SK-N-SH (cell line): ENCODE results near the gene NEGR1. TPM values are rescaled to one million over a fixed set of nuclear protein-coding genes. Genes with fewer than 3 reads are reported as not detected.

Source experiments
- CTCF ChIA-PET: fragments of 300-600, 350-600 bp; formaldehyde crosslinking; extraction: SDS; loops from one replicate; lab custom pipeline; 2021; lab: Yijun Ruan, JAX
- POLR2A ChIA-PET: fragments of 350-600 bp; sonication (Branson Sonifier 250); formaldehyde crosslinking; extraction: SDS; loops from one replicate; lab custom pipeline; 2020; ENCODE audit warnings: antibody characterized with exemption, inconsistent platforms; lab: Yijun Ruan, JAX
- DNase-seq: peaks from one replicate; pipeline ENCODE4 v3.0.0; 2012
- H2AFZ ChIP-seq: fragments of 200-600 bp; sonication (generic); 2 replicates; pipeline ENCODE4 v1.8.1; 2016; ENCODE audit warnings: antibody characterized with exemption, mild to moderate bottlenecking, low read depth
- H3F3A ChIP-seq: fragments of 200-600 bp; sonication (generic); replicated peaks from 2 replicates; pipeline ENCODE3; 2016; ENCODE audit warnings: antibody characterized with exemption, mild to moderate bottlenecking; ENCODE audit not compliant: insufficient read depth
- H3K27ac ChIP-seq, 2 experiments: fragments of 200-500 bp in 1 of 2; fragments of 200-600 bp in 1 of 2; sonication (Bioruptor generic) in 1 of 2; sonication (generic), shearing (Covaris generic) in 1 of 2; 2 replicates each; pipeline versions ENCODE4 v1.5.1 to v1.6.1; 2014 to 2016; ENCODE audit warnings: low read depth in 2 of 2, inconsistent platforms in 1 of 2, low read length in 1 of 2, mild to moderate bottlenecking in 1 of 2, mixed read lengths in 1 of 2
- H3K27me3 ChIP-seq: fragments of 200-600 bp; sonication (generic), shearing (Covaris generic); 2 replicates; pipeline ENCODE4 v1.6.1; 2016; ENCODE audit warnings: mixed run types; ENCODE audit not compliant: insufficient read depth
- H3K36me3 ChIP-seq, 2 experiments: fragments of 200-500 bp in 1 of 2; fragments of 200-600 bp in 1 of 2; sonication (Bioruptor generic) in 1 of 2; sonication (generic) in 1 of 2; replicated peaks in 1 of 2; 2 replicates each; pipeline versions ENCODE3 to v1.5.1; 2014 to 2016; ENCODE audit warnings: low read length in 1 of 2, mild to moderate bottlenecking in 1 of 2; ENCODE audit not compliant: insufficient read depth in 2 of 2, control insufficient read depth in 1 of 2
- H3K4me1 ChIP-seq, 2 experiments: fragments of 200-500 bp in 1 of 2; fragments of 200-600 bp in 1 of 2; sonication (Bioruptor generic) in 1 of 2; sonication (generic), shearing (Covaris generic) in 1 of 2; 2 replicates each; pipeline versions ENCODE4 v1.5.1 to v1.6.1; 2014 to 2016; ENCODE audit warnings: low read depth in 1 of 2, low read length in 1 of 2, mixed run types in 1 of 2; ENCODE audit not compliant: insufficient read depth in 2 of 2, control insufficient read depth in 1 of 2
- H3K4me2 ChIP-seq: fragments of 200-600 bp; sonication (generic), shearing (Covaris generic); 2 replicates; pipeline ENCODE4 v1.6.1; 2017; ENCODE audit warnings: mixed run types
- H3K4me3 ChIP-seq, 2 experiments: fragments of 200-500 bp in 1 of 2; fragments of 200-600 bp in 1 of 2; sonication (Bioruptor generic) in 1 of 2; sonication (generic), shearing (Covaris generic) in 1 of 2; 2 replicates each; pipeline versions ENCODE4 v1.5.1 to v1.8.1; 2014 to 2016; ENCODE audit warnings: low read depth in 2 of 2, inconsistent platforms in 1 of 2, low read length in 1 of 2, mild to moderate bottlenecking in 1 of 2, mixed read lengths in 1 of 2, moderate library complexity in 1 of 2
- H3K79me2 ChIP-seq: fragments of 200-600 bp; sonication (generic); 2 replicates; pipeline ENCODE4 v1.8.1; 2017; ENCODE audit warnings: mild to moderate bottlenecking; ENCODE audit not compliant: insufficient read depth
- H3K9ac ChIP-seq: fragments of 200-600 bp; sonication (generic); 2 replicates; pipeline ENCODE4 v1.6.1; 2017; ENCODE audit warnings: mixed run types
- H3K9me2 ChIP-seq: fragments of 200-600 bp; sonication (generic); 2 replicates; pipeline ENCODE4 v1.6.1; 2017; ENCODE audit warnings: mixed run types
- H3K9me3 ChIP-seq: fragments of 200-600 bp; sonication (generic); 2 replicates; pipeline ENCODE4 v1.6.1; 2017; ENCODE audit warnings: mixed run types, mild to moderate bottlenecking, moderate library complexity
- H4K20me1 ChIP-seq: fragments of 200-600 bp; sonication (generic); 2 replicates; pipeline ENCODE4 v1.6.1; 2017; ENCODE audit warnings: mild to moderate bottlenecking, mixed run types; ENCODE audit not compliant: insufficient read depth
- CHD2 ChIP-seq: fragments of 150-350 bp; IDR thresholded peaks from 2 replicates; pipeline ENCODE4 v1.6.1; 2018; ENCODE audit warnings: low read length; ENCODE audit not compliant: partially characterized antibody
- EP300 ChIP-seq, 2 experiments: IDR thresholded peaks; 2 replicates each; pipeline versions ENCODE4 v1.4.0 to v1.6.1; 2012; ENCODE audit warnings: borderline replicate concordance in 1 of 2, low read depth in 1 of 2, low read length in 1 of 2
- EZH2phosphoT487 ChIP-seq: fragments of 200-600 bp; sonication (generic); IDR thresholded peaks from 2 replicates; pipeline ENCODE4 v1.6.1; 2017; ENCODE audit warnings: low read depth, mixed run types, mild to moderate bottlenecking, antibody characterized with exemption, moderate library complexity, borderline replicate concordance
- FOXM1 ChIP-seq: IDR thresholded peaks from 2 replicates; pipeline ENCODE4 v1.4.0; 2012; ENCODE audit warnings: low read depth, mild to moderate bottlenecking
- GABPA ChIP-seq: IDR thresholded peaks from 2 replicates; pipeline ENCODE4 v1.4.0; 2012; ENCODE audit warnings: low read depth, mild to moderate bottlenecking
- JUND ChIP-seq: IDR thresholded peaks from 2 replicates; pipeline ENCODE4 v1.4.0; 2012
- MAX ChIP-seq: IDR thresholded peaks from 2 replicates; pipeline ENCODE4 v1.4.0; 2012; ENCODE audit warnings: low read depth
- NFIC ChIP-seq: IDR thresholded peaks from 2 replicates; pipeline ENCODE4 v1.4.0; 2012; ENCODE audit warnings: borderline replicate concordance
- NRF1 ChIP-seq: IDR thresholded peaks from 2 replicates; pipeline ENCODE4 v1.6.1; 2012; ENCODE audit warnings: low read depth, mild to moderate bottlenecking, low read length
- PBX3 ChIP-seq: IDR thresholded peaks from 2 replicates; pipeline ENCODE4; 2012
- POLR2AphosphoS5 ChIP-seq: IDR thresholded peaks from 2 replicates; pipeline ENCODE4 v1.6.1; 2012; ENCODE audit warnings: low read depth, low read length
- RCOR1 ChIP-seq: fragments of 150-350 bp; IDR thresholded peaks from 2 replicates; pipeline ENCODE4 v1.6.1; 2017; ENCODE audit warnings: antibody characterized with exemption, low read length
- RFX5 ChIP-seq: IDR thresholded peaks from 2 replicates; pipeline ENCODE4 v1.6.1; 2012; ENCODE audit warnings: mild to moderate bottlenecking, improper control_type of control experiment, low read length
- RXRA ChIP-seq: IDR thresholded peaks from 2 replicates; pipeline ENCODE4 v1.4.0; 2012; ENCODE audit warnings: low read depth, mild to moderate bottlenecking, borderline replicate concordance
- SMC3 ChIP-seq: IDR thresholded peaks from 2 replicates; pipeline ENCODE4 v1.6.1; 2012; ENCODE audit warnings: low read depth, low read length, improper control_type of control experiment
- TCF12 ChIP-seq: IDR thresholded peaks from 2 replicates; pipeline ENCODE4 v1.4.0; 2012
- USF2 ChIP-seq: fragments of 150-350 bp; IDR thresholded peaks from 2 replicates; pipeline ENCODE4 v1.6.1; 2017; ENCODE audit warnings: antibody characterized with exemption, low read length, low read depth, borderline replicate concordance
- YY1 ChIP-seq: IDR thresholded peaks from 2 replicates; pipeline ENCODE4 v1.4.0; 2012; ENCODE audit warnings: low read depth, mild to moderate bottlenecking
- ZBTB33 ChIP-seq: IDR thresholded peaks from 2 replicates; pipeline ENCODE4 v1.4.0; 2012; ENCODE audit warnings: low read depth, borderline replicate concordance
- WGBS: methylation state at CpG from one replicate; pipeline ENCODE4 v1.1.6; 2017; ENCODE audit warnings: low lambda C conversion rate; 5-methylcytosine and 5-hydroxymethylcytosine counted together
- polyA plus RNA-seq, 3 experiments: library from polyadenylated mRNA; depleted of rRNA; stranded (reverse); fragments of >200 nt; gene quantifications; 2 replicates each; pipeline ENCODE4 v1.2.3, GENCODE V29; 2012

The NEGR1 gene
- polyA plus RNA-seq, 1 of the 3 experiments (the other 2 are of a cell fraction), result 0.21 TPM

GRCh38 chr1:71755441-71755840, 526.9 kb downstream of the NEGR1 start:
- no peaks in the 10 kb centered on the region for H3K27me3 ChIP-seq
- no peak overlapping the region for H3K4me2 ChIP-seq
- no peaks in the 10 kb centered on the region for H4K20me1 ChIP-seq
- H3K9ac ChIP-seq, result no peak overlapping the region
- no peaks in the 10 kb centered on the region for H3K9me3 ChIP-seq
- H3K36me3 ChIP-seq, result no peaks in the 10 kb centered on the region
- no peak overlapping the region for H3K27ac ChIP-seq
- no peaks in the 10 kb centered on the region for H3K9me2 ChIP-seq
- H3K79me2 ChIP-seq, result no peaks in the 10 kb centered on the region
- no peak for DNase-seq
- no peak overlapping the region for H2AFZ ChIP-seq
- ChIA-PET CTCF (no interaction called here), POLR2A (no interaction called here)
- 61% methylated on average over 1 of the region's 1 CpG for WGBS
- no peaks in the 10 kb centered on the region for H3K4me1 ChIP-seq
- H3K4me3 ChIP-seq, result no peak overlapping the region
- TF ChIP-seq CHD2 (no peak), POLR2AphosphoS5 (no peak), GABPA (no peak), EZH2phosphoT487 (no peak), RCOR1 (no peak), EP300 (IDR thresholded peaks at IDR 0.05; ENCODE audit: borderline replicate concordance in 1 of 2, low read depth in 1 of 2, low read length in 1 of 2) (no peak), RFX5 (no peak), YY1 (no peak), SMC3 (no peak)
- H3F3A ChIP-seq, result no peaks in the 10 kb centered on the region

GRCh38 chr1:71753746-71754145, 528.6 kb downstream of the NEGR1 start:
- H3K27me3 ChIP-seq, result no peaks in the 10 kb centered on the region
- no peak for DNase-seq
- POLR2A ChIA-PET, result no interaction called here
- no peaks in the 10 kb centered on the region for H3K36me3 ChIP-seq
- TF ChIP-seq NFIC, result no peak
- TF ChIP-seq, all 33 proteins: peak for 0
- H3K79me2 ChIP-seq, result no peaks in the 10 kb centered on the region
- CTCF ChIA-PET, result interaction anchor here (0.8 kb wide), 1 partner anchor 19 kb away, joined by 3 read pairs; no protein-coding TSS in a partner anchor
- H3K9me2 ChIP-seq, result no peaks in the 10 kb centered on the region
- no peaks in the 10 kb centered on the region for H4K20me1 ChIP-seq
- H3K9me3 ChIP-seq, result no peaks in the 10 kb centered on the region
- no peak overlapping the region for H3K9ac ChIP-seq
- no peak overlapping the region for H3K4me3 ChIP-seq
- H2AFZ ChIP-seq, result no peak overlapping the region
- WGBS, result 34% methylated on average over 4 of the region's 4 CpGs
- no peak overlapping the region for H3K4me2 ChIP-seq
- no peak overlapping the region for H3K27ac ChIP-seq
- H3F3A ChIP-seq, result no peaks in the 10 kb centered on the region
- H3K4me1 ChIP-seq, result no peaks in the 10 kb centered on the region

GRCh38 chr1:71745326-71745725, 537.0 kb downstream of the NEGR1 start:
- H3K4me2 ChIP-seq, result no peak overlapping the region
- no peaks in the 10 kb centered on the region for H3F3A ChIP-seq
- no peaks in the 10 kb centered on the region for H4K20me1 ChIP-seq
- no peak for DNase-seq
- no peak overlapping the region for H3K9ac ChIP-seq
- ChIA-PET POLR2A (no interaction called here), CTCF (no interaction called here)
- no peak overlapping the region for H2AFZ ChIP-seq
- H3K27ac ChIP-seq, result no peak overlapping the region
- H3K4me1 ChIP-seq, result no peaks in the 10 kb centered on the region
- no peaks in the 10 kb centered on the region for H3K9me3 ChIP-seq
- H3K79me2 ChIP-seq, result no peaks in the 10 kb centered on the region
- H3K27me3 ChIP-seq, result no peaks in the 10 kb centered on the region
- H3K36me3 ChIP-seq, result no peaks in the 10 kb centered on the region
- no peak overlapping the region for H3K4me3 ChIP-seq
- no peaks in the 10 kb centered on the region for H3K9me2 ChIP-seq
- TF ChIP-seq JUND, result no peak
- no peak for TF ChIP-seq POLR2AphosphoS5
- no peak for TF ChIP-seq GABPA
- no peak for TF ChIP-seq MAX
- no peak for TF ChIP-seq TCF12
- no peak for TF ChIP-seq NFIC
- no peak for TF ChIP-seq NRF1
- TF ChIP-seq ZBTB33, result no peak
- TF ChIP-seq RXRA, result no peak
- TF ChIP-seq PBX3, result no peak
- TF ChIP-seq SMC3, result no peak
- no peak for TF ChIP-seq USF2
- TF ChIP-seq RFX5, result no peak
- no peak for TF ChIP-seq FOXM1
